22Rv1 (cell line): Measurements from ENCODE around the gene NRXN2.

Experiments
- ZFX ChIP-seq: fragments of 450-650 bp; IDR thresholded peaks from 2 replicates; pipeline ENCODE4 v1.6.1; 2017; ENCODE audit warnings: antibody characterized with exemption, borderline replicate concordance
- TF ChIP-seq, protein P1 (sequence below): fragments of 450-650 bp; IDR thresholded peaks from 2 replicates; pipeline ENCODE4 v1.5.1; 2017; ENCODE audit warnings: mild to moderate bottlenecking

DNA sequence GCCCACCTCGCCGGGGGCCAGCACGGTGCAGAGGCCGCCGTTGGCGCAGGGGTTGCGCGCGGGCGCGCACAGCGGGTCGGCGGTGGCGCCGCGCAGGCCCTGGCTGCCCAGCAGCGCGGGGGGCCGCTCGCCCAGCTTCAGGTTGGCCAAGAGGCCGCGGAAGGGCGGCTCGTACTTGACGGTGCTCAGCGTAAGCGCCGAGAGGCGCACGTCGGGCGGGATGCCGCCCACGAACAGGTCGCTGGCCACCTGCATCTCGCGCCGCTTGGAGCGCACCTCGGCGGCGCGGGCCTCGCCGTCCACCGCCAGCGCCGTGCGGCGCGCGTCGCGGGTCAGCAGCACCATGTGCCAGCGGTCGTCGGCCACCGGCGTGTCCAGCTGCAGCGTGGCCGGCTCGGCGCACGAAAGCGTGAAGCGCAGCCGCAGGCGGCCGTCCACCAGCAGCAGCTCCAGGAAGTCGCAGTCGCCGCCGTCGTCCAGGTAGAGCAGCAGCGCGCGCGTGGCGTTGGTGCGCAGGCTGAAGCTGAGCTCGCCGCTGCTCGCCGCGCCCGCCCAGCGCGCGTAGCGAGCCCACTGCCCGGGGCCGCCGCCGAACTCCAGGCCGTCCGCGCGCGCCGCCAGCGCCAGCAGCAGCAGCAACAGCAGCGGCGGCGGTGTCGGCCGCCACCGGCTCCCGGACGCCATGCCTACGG lies 9.8 kb downstream of the NRXN2 start:
- TF ChIP-seq, protein P1, sequence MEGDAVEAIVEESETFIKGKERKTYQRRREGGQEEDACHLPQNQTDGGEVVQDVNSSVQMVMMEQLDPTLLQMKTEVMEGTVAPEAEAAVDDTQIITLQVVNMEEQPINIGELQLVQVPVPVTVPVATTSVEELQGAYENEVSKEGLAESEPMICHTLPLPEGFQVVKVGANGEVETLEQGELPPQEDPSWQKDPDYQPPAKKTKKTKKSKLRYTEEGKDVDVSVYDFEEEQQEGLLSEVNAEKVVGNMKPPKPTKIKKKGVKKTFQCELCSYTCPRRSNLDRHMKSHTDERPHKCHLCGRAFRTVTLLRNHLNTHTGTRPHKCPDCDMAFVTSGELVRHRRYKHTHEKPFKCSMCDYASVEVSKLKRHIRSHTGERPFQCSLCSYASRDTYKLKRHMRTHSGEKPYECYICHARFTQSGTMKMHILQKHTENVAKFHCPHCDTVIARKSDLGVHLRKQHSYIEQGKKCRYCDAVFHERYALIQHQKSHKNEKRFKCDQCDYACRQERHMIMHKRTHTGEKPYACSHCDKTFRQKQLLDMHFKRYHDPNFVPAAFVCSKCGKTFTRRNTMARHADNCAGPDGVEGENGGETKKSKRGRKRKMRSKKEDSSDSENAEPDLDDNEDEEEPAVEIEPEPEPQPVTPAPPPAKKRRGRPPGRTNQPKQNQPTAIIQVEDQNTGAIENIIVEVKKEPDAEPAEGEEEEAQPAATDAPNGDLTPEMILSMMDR = peak; percentile 13; the same call in 1 of the 2 replicates
- TF ChIP-seq ZFX = no peak
